GM19240 (cell line): ENCODE data around the gene GDPD3.

Experiments
- DNase-seq: peaks from one replicate; pipeline ENCODE4 v3.0.0; 2011; ENCODE audit warnings: low spot score; ENCODE audit not compliant: insufficient read length

GDPD3 gene

DNA sequence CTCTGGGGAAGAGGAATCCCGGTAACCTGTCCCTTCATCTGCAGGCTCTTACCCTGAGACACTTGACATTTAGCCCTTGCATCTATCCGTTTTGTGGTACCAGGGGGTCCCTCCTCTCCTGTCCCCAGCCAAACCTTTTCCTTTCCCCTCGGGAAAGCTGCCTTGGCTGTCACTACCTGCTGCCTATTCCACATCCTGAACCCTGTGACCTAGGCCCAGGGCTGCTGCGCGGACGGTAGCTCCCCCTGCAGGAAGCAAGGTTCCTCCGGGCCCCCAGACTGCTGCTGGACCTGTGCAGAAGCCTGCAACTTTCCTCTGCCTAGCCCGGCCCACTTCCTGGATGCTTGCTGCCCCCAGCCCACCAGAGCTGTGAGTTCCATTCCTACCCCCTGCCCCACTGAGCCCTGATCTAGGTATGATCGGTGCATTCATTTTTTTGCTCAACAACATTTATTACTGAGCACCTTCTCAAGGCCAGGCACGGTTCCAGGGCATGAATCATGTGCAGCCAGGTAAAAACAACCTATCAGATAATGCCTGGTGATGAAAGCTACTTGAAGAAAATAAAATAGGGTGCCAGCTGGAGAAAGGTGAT, 58.3 kb downstream of the GDPD3 start:
- DNase-seq, result no peak
